DND-41 (cell line): ENCODE results near the gene KLHL3.

Experiments
- ATAC-seq: fragments of 200-7000 bp; cut with Tn5 transposase; 3 replicates; pipeline ENCODE4 v1.9.1; 2021; ENCODE audit warnings: low read depth; ENCODE audit not compliant: insufficient read depth
- DNase-seq: peaks from one replicate; pipeline ENCODE4 v3.0.0-alpha.2; 2020
- H2AFZ ChIP-seq: 2 replicates; pipeline ENCODE4 v1.6.0; 2012; ENCODE audit warnings: low read depth, low read length
- H3K27ac ChIP-seq: 2 replicates; pipeline ENCODE4 v1.5.1; 2012; ENCODE audit warnings: low read length, inconsistent platforms
- H3K27me3 ChIP-seq: fragments of 200-600 bp; sonication (generic); 2 replicates; pipeline ENCODE4 v1.6.0; 2012; ENCODE audit warnings: low read length, mild to moderate bottlenecking, inconsistent platforms; ENCODE audit not compliant: insufficient read depth, poor library complexity
- H3K36me3 ChIP-seq: 2 replicates; pipeline ENCODE4 v1.5.1; 2012; ENCODE audit warnings: low read length, inconsistent platforms; ENCODE audit not compliant: insufficient read depth
- H3K4me1 ChIP-seq: 2 replicates; pipeline ENCODE4 v1.5.1; 2012; ENCODE audit warnings: mild to moderate bottlenecking, low read length; ENCODE audit not compliant: insufficient read depth
- H3K4me2 ChIP-seq: 2 replicates; pipeline ENCODE4 v1.6.0; 2012; ENCODE audit warnings: mild to moderate bottlenecking, moderate library complexity, low read length, inconsistent platforms; ENCODE audit not compliant: insufficient read depth
- H3K4me3 ChIP-seq, 2 experiments: fragments of 200-600 bp in 1 of 2; shearing (Covaris generic) in 1 of 2; 2 replicates each; pipeline ENCODE4 v1.5.1; 2012 to 2016; ENCODE audit warnings: inconsistent platforms in 2 of 2, low read length in 2 of 2, mild to moderate bottlenecking in 2 of 2, low read depth in 1 of 2, moderate library complexity in 1 of 2
- H3K79me2 ChIP-seq: 2 replicates; pipeline ENCODE4 v1.6.0; 2012; ENCODE audit warnings: low read length, inconsistent platforms; ENCODE audit not compliant: insufficient read depth
- H3K9ac ChIP-seq: 2 replicates; pipeline ENCODE4 v1.6.0; 2012; ENCODE audit warnings: low read depth, mild to moderate bottlenecking, inconsistent platforms, low read length, moderate library complexity
- H3K9me3 ChIP-seq: 2 replicates; pipeline ENCODE4 v1.5.1; 2012; ENCODE audit warnings: low read length, moderate library complexity, mild to moderate bottlenecking, inconsistent platforms; ENCODE audit not compliant: insufficient read depth, severe bottlenecking
- H4K20me1 ChIP-seq: 2 replicates; pipeline ENCODE4 v1.6.0; 2012; ENCODE audit warnings: low read length; ENCODE audit not compliant: insufficient read depth
- EZH2 ChIP-seq: IDR thresholded peaks from 3 replicates; pipeline ENCODE4 v1.6.1; 2012; ENCODE audit warnings: borderline replicate concordance, low read depth, mild to moderate bottlenecking, moderate library complexity, low read length, inconsistent platforms; ENCODE audit not compliant: severe bottlenecking
- TF ChIP-seq, protein P1 (sequence below): IDR thresholded peaks from 2 replicates; pipeline ENCODE4 v1.5.1; 2012; ENCODE audit warnings: borderline replicate concordance, low read length, moderate library complexity, mild to moderate bottlenecking; ENCODE audit not compliant: poor library complexity, severe bottlenecking; ENCODE audit errors: extremely low read depth

KLHL3 gene

DNA sequence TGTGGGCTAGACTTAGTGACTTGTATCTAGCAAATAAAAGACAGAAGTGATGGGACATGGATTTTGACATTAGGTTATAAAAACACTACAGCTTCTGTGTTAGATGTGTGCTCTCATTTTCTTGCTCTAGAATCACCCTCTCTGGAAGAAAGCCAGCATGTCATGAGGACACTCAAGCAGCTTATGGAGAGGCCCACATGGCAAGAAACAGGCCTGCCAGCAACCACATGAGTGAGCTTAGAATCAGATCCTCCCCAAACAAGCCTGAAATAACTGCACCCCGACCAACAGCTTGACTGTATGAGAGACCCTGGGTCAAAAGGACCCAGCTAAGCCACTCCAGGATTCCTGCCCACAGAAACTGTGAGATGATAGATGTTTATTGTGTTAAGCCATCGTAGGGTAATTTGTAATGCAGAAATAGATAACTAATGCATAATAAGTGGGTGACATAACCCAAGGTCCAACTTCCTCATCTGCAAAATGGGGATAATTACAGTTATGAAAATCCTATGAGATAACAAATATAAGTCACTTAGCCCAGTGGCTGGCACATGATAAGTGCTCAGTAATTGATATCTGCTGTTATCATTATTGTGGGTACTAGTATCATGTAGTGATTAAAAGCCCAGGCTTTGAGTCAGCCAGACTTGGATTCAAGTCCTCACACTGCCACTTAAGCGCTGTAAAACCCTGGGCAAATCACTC lies 86.5 kb downstream of the KLHL3 start:
- ATAC-seq, result no peak
- Histone ChIP-seq H4K20me1 (no peaks in the 10 kb centered on the region), H3K36me3 (no peaks in the 10 kb centered on the region), H3K79me2 (no peaks in the 10 kb centered on the region), H3K4me2 (no peak overlapping the region), H3K27me3 (peaks cover 3% of the 10 kb centered on the region), H3K27ac (no peak overlapping the region), H3K9me3 (no peaks in the 10 kb centered on the region), H3K4me1 (no peaks in the 10 kb centered on the region), H2AFZ (no peak overlapping the region), H3K9ac (no peak overlapping the region), H3K4me3 (no peak overlapping the region)
- DNase-seq, result no peak
- no peak for TF ChIP-seq EZH2
- TF ChIP-seq, protein P1, sequence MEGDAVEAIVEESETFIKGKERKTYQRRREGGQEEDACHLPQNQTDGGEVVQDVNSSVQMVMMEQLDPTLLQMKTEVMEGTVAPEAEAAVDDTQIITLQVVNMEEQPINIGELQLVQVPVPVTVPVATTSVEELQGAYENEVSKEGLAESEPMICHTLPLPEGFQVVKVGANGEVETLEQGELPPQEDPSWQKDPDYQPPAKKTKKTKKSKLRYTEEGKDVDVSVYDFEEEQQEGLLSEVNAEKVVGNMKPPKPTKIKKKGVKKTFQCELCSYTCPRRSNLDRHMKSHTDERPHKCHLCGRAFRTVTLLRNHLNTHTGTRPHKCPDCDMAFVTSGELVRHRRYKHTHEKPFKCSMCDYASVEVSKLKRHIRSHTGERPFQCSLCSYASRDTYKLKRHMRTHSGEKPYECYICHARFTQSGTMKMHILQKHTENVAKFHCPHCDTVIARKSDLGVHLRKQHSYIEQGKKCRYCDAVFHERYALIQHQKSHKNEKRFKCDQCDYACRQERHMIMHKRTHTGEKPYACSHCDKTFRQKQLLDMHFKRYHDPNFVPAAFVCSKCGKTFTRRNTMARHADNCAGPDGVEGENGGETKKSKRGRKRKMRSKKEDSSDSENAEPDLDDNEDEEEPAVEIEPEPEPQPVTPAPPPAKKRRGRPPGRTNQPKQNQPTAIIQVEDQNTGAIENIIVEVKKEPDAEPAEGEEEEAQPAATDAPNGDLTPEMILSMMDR, result no peak

DNA sequence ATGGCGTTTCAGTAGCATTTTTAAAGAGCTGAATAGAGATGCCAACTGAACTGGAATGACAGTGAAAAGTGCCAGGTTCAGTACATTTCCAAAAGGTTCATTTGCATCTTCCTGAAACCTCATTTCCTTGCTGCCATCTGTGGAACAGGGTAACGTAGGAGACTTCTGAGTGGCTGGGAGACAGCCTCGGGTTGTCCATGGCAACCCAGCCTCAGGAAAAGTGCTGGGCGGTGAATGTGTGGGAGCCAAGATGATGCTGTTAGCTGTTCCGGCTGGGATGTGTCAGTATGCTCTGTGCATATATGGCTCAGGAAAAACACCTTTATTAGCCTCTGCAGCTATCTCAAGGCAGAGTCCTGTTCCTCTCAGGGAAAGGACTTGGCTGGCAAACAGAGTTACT lies 87.5 kb downstream of the KLHL3 start:
- Histone ChIP-seq H3K36me3 (no peaks in the 10 kb centered on the region), H3K27ac (no peak overlapping the region), H4K20me1 (no peaks in the 10 kb centered on the region), H3K9ac (no peak overlapping the region), H3K4me1 (no peaks in the 10 kb centered on the region), H3K9me3 (no peaks in the 10 kb centered on the region), H3K4me2 (no peak overlapping the region), H3K79me2 (no peaks in the 10 kb centered on the region), H3K27me3 (peaks cover 3% of the 10 kb centered on the region), H3K4me3 (no peak overlapping the region), H2AFZ (no peak overlapping the region)
- no peak for DNase-seq
- no peak for TF ChIP-seq EZH2
- TF ChIP-seq, protein P1, result no peak
- no peak for ATAC-seq

DNA sequence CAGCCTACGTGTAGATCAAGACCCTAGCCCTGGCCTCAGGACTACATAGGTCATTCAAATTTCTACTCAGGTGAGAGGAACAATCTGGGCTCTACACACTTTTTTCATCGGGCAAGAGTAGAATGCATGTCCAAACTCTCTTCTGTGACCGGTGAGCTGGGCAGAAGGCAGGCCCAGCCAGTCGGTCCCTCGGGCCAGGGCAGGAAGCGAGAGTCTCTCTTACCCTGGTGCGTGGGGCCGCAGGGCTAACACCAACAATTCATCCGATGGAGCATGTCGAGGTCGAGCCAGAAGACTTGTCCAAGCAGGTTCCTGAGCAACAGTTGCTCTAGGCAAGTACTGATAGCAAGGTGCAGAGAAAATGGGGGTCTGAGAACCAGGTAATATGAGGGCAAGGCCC lies 88.5 kb downstream of the KLHL3 start:
- no peaks in the 10 kb centered on the region for H4K20me1 ChIP-seq
- no peaks in the 10 kb centered on the region for H3K9me3 ChIP-seq
- DNase-seq (no peak), ATAC-seq (no peak)
- no peaks in the 10 kb centered on the region for H3K36me3 ChIP-seq
- no peak overlapping the region for H3K27ac ChIP-seq
- H3K79me2 ChIP-seq, result no peaks in the 10 kb centered on the region
- H2AFZ ChIP-seq, result no peak overlapping the region
- H3K4me2 ChIP-seq, result no peak overlapping the region
- TF ChIP-seq, protein P1, result no peak
- peaks cover 3% of the 10 kb centered on the region for H3K27me3 ChIP-seq
- no peak overlapping the region for H3K9ac ChIP-seq
- H3K4me1 ChIP-seq, result no peaks in the 10 kb centered on the region
- H3K4me3 ChIP-seq, result no peak overlapping the region
